HFFc6 (cell line): Measurements from ENCODE around the gene TPH2. TPM values are rescaled to one million over a fixed set of nuclear protein-coding genes. Genes with fewer than 3 reads are reported as not detected.

Source experiments
- DNase-seq: peaks from one replicate; pipeline ENCODE4 v3.0.0-alpha.2; 2018
- H3K27ac Mint-ChIP-seq: 2 replicates; pipeline ENCODE4 v1.8.0; 2020; ENCODE audit warnings: mild to moderate bottlenecking, mixed read lengths
- H3K27me3 Mint-ChIP-seq: 2 replicates; pipeline ENCODE4 v1.8.0; 2021; ENCODE audit warnings: mild to moderate bottlenecking, moderate library complexity, mixed read lengths; ENCODE audit not compliant: insufficient read depth
- H3K36me3 Mint-ChIP-seq: 2 replicates; pipeline ENCODE4 v1.8.0; 2021; ENCODE audit warnings: low read depth, mixed read lengths
- H3K4me1 Mint-ChIP-seq: 2 replicates; pipeline ENCODE4 v1.8.0; 2020; ENCODE audit warnings: low read depth, mixed read lengths
- H3K4me3 Mint-ChIP-seq: 2 replicates; pipeline ENCODE4 v1.8.0; 2020; ENCODE audit warnings: mild to moderate bottlenecking, moderate library complexity, mixed read lengths
- H3K9me3 Mint-ChIP-seq: 2 replicates; pipeline ENCODE4 v1.8.0; 2020; ENCODE audit warnings: mild to moderate bottlenecking, mixed read lengths
- total RNA-seq, 6 experiments: library from RNA; stranded (reverse); fragmentation: NEBNext Ultra II Directional; extraction: Animal tissue kit (Norgen Biotek cat#: 25700); gene quantifications; 2 replicates in 1 of 6; 3 replicates in 5 of 6; pipeline ENCODE4 v1.2.3, GENCODE V29; 2021
- TF ChIP-seq, protein P1 (sequence below): fragments of 200-600 bp; sonication (generic); IDR thresholded peaks from 2 replicates; pipeline ENCODE4 v1.5.0; 2021; ENCODE audit warnings: antibody characterized with exemption, mild to moderate bottlenecking

Gene TPH2
- total RNA-seq, 6 experiments from 2014 or later, result not detected

GRCh38 chr12:71950819-71951218, 12.2 kb downstream of the TPH2 start:
- DNase-seq, result no peak
- Mint-ChIP-seq H3K36me3 (no peaks in the 10 kb centered on the region), H3K27ac (no peak overlapping the region), H3K27me3 (peaks cover 1% of the 10 kb centered on the region; the same call in 1 of the 2 replicates), H3K9me3 (no peaks in the 10 kb centered on the region), H3K4me3 (no peak overlapping the region), H3K4me1 (peaks cover 32% of the 10 kb centered on the region)
- TF ChIP-seq, protein P1, sequence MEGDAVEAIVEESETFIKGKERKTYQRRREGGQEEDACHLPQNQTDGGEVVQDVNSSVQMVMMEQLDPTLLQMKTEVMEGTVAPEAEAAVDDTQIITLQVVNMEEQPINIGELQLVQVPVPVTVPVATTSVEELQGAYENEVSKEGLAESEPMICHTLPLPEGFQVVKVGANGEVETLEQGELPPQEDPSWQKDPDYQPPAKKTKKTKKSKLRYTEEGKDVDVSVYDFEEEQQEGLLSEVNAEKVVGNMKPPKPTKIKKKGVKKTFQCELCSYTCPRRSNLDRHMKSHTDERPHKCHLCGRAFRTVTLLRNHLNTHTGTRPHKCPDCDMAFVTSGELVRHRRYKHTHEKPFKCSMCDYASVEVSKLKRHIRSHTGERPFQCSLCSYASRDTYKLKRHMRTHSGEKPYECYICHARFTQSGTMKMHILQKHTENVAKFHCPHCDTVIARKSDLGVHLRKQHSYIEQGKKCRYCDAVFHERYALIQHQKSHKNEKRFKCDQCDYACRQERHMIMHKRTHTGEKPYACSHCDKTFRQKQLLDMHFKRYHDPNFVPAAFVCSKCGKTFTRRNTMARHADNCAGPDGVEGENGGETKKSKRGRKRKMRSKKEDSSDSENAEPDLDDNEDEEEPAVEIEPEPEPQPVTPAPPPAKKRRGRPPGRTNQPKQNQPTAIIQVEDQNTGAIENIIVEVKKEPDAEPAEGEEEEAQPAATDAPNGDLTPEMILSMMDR, result no peak

GRCh38 chr12:71954083-71954778, 15.6 kb downstream of the TPH2 start:
- Mint-ChIP-seq H3K36me3 (no peaks in the 10 kb centered on the region), H3K9me3 (no peaks in the 10 kb centered on the region), H3K4me1 (peaks cover 49% of the 10 kb centered on the region), H3K27me3 (peaks cover 1% of the 10 kb centered on the region; the same call in 1 of the 2 replicates), H3K27ac (no peak overlapping the region), H3K4me3 (no peak overlapping the region)
- no peak for DNase-seq
- TF ChIP-seq, protein P1, result no peak

GRCh38 chr12:71954861-71955260, 16.2 kb downstream of the TPH2 start:
- H3K36me3 Mint-ChIP-seq, result no peaks in the 10 kb centered on the region
- TF ChIP-seq, protein P1, result no peak
- peaks cover 55% of the 10 kb centered on the region for H3K4me1 Mint-ChIP-seq
- H3K27me3 Mint-ChIP-seq, result peaks cover 1% of the 10 kb centered on the region; the same call in 1 of the 2 replicates
- no peaks in the 10 kb centered on the region for H3K9me3 Mint-ChIP-seq
- H3K27ac Mint-ChIP-seq, result no peak overlapping the region
- no peak overlapping the region for H3K4me3 Mint-ChIP-seq
- no peak for DNase-seq

DNA sequence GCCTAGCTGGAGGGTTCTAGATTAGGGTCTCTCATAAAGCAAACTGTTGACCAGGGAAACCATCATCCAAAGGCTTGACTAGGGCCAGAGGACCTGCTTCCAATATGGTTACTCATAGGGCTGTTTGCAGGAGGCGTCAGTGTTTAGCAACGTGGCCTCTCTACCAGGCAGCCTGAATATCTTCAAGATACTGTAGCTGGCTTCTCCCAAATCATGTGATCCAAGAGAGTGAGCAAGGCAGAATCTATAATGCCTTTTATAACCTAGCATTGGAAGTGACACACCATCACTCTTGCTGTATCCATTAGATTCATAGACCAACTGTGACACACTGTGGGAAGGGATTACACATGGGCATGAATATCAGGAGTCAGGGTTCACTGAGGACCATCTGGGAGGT, 17.3 kb downstream of the TPH2 start:
- TF ChIP-seq, protein P1, result no peak
- peak; percentile 82 for DNase-seq
- peak overlapping the region; percentile 89 for H3K27ac Mint-ChIP-seq
- H3K4me3 Mint-ChIP-seq, result no peak overlapping the region
- no peaks in the 10 kb centered on the region for H3K36me3 Mint-ChIP-seq
- no peaks in the 10 kb centered on the region for H3K9me3 Mint-ChIP-seq
- H3K4me1 Mint-ChIP-seq, result peaks cover 58% of the 10 kb centered on the region
- H3K27me3 Mint-ChIP-seq, result peaks cover 1% of the 10 kb centered on the region; the same call in 1 of the 2 replicates

DNA sequence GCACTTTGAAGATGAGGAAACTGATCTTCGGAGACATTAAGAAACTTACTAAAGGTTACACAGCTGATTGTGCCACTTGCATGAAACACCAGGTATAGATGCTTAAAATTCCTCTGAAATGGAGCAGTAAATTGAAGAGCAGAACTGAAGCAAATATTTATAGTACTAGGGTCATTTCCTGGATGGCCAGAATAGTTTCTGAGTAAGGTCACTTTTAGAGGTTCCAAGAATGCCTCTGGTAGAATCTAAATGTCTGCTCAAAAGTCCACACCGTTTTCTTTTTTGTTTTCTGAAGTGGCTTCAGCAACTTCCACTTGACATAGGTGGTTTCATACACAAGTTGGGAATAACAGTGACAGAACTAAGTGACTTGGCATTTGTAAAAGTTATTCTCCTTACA, 19.4 kb downstream of the TPH2 start:
- no peaks in the 10 kb centered on the region for H3K9me3 Mint-ChIP-seq
- peak overlapping the region; percentile 69 for H3K27ac Mint-ChIP-seq
- H3K27me3 Mint-ChIP-seq, result no peaks in the 10 kb centered on the region
- H3K4me3 Mint-ChIP-seq, result peak overlapping the region; percentile 50
- peaks cover 52% of the 10 kb centered on the region for H3K4me1 Mint-ChIP-seq
- TF ChIP-seq, protein P1, result no peak
- DNase-seq, result peak; percentile 45
- H3K36me3 Mint-ChIP-seq, result no peaks in the 10 kb centered on the region
